Activated CD4-positive, CD25-positive, alpha-beta regulatory T cell (primary cell): Measurements from ENCODE around the gene NECAB2.
"Not testable (repeated sequence)": the region's sequence is repeated elsewhere in the genome, so short reads cannot be mapped to it uniquely, and the experiment has no call there.

Experiments
- DNase-seq, 4 experiments: peaks; one replicate each; lab custom pipeline; 2025; lab: John Stamatoyannopoulos, UW

The NECAB2 gene

DNA sequence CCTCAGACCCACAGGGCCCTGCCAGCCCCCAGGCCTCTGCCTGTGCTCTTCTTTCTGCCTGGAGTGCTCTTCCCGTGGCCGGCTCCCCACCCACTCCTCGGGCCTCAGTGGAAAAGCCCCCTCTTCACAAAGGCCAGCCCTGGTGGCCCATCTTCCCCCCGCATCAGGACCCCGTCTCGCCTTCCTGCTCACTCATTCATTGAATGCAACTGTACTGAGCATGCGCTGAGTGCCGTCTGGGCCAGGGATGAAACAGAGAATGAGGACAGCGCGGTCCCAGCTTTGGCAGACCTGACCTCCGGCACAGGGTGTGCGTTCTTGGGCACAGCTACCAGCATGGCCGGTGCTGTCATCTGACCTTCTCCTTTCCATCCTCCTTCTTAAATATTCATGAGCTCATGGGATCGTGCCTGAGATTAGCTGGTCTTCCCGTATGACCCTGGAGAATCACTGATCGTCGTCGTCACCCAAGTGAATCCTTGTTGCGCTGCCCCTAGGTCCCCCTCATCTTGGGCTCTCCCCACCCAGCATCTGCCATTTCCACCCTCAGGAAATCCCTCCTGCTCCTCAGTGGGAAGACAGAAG is 31.4 kb upstream of the NECAB2 start:
- no peak for DNase-seq

DNA sequence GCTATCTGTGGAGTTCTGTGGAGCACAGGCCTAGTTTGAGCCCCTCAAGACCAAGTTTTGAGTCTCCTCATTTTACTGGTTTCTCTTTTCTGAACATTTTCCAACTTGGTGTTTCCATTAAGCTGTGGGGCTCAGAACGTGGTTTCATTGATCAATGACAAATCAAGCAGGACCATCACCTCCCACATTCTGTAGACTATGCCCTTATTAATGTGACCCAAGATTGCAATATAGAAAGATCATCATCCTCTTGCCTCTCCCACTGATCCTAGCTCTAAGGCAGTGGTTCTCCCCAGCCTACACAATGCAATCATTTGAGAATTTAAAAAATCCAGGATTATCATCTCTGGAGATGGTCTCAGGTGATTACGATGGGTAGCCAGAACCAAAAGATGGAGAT is 30.8 kb upstream of the NECAB2 start:
- DNase-seq: no peak

DNA sequence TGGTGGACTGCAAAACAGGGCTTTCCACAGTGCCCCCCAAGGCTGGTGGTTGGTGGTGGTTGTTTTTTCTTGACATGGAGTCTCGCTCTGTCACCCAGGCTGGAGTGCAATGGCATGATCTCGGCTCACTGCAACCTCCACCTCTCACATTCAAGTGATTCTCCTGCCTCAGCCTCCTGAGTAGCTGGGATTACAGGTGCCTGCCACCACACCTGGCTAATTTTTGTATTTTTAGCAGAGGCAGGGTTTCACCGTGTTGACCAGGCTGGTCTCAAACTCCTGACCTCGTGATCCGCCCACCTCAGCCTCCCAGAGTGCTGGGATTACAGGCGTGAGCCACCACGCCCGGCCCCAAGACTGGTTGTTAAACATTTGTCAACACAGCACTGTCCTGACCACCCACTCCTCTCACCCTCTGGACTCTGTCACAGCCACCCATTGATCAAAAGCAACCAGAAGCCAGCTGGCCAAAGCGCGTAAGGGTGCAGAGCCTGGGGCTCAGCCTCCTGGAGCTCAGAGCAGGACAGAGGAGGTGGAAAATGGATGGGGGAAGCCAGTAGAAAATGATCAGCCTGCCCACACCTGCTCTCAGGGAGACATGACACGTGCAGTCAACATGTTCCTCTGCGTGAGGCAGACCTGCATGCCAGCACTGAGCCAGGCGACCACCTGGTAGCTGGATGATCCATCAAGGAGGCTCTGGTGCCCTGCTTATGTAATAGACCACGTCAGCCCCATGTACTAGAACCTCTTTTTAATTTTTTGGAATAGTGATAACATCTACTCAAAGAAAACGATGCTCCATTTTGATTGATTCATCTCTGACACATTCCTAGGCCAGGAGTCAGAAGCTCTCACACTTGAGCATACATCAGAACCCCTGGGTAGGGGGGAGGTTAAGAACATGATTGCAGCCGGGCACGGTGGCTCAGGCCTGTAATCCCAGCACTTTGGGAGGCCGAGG is 29.8 kb upstream of the NECAB2 start:
- DNase-seq: no peak

DNA sequence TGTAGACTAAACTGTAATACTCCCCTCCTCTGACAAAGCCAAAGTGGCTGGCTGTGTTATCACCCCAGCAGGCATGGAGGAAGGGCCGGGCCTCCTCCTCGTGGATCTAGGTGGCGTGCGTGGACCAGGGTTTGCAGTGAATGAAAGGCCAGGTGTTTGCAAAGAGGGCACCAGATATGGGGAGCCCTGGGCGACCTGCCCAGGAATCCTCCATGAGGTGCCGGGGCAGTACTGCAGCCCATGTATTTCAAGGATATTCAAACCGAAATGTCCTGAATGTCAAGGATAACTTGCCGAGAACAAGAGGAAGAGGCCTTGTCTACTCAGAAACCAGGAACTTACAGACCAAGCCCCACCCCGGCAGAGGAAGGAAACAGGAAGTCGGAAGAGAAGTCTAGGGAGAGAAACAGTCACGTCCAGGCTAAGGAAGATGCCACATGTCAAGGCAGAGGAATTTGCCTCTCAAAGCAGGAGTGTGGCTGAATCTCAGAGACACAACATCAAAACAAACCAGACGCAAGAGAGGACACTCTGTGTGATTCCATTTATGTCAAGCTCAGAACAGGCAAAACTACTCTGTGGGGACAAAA is 28.7 kb upstream of the NECAB2 start:
- DNase-seq: no peak

DNA sequence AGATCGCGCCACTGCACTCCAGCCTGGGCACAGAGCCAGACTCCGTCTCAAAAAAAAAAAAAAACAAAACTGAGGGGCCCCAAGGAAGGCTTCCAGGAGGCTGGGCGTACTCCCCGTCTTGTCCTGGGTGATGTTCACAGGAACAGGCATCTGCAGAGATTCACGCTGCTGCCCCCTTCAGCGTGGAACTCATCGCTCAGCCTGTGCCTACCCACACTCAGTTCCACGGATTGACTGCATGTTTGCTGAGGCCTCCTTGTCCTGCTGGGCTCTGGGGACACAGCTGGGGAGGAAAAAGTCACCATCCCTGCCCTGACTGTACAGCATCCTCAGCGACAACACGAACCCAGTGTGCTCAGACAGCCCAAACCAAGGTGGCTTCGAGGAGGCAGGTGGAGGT is 27.9 kb upstream of the NECAB2 start:
- no peak for DNase-seq

DNA sequence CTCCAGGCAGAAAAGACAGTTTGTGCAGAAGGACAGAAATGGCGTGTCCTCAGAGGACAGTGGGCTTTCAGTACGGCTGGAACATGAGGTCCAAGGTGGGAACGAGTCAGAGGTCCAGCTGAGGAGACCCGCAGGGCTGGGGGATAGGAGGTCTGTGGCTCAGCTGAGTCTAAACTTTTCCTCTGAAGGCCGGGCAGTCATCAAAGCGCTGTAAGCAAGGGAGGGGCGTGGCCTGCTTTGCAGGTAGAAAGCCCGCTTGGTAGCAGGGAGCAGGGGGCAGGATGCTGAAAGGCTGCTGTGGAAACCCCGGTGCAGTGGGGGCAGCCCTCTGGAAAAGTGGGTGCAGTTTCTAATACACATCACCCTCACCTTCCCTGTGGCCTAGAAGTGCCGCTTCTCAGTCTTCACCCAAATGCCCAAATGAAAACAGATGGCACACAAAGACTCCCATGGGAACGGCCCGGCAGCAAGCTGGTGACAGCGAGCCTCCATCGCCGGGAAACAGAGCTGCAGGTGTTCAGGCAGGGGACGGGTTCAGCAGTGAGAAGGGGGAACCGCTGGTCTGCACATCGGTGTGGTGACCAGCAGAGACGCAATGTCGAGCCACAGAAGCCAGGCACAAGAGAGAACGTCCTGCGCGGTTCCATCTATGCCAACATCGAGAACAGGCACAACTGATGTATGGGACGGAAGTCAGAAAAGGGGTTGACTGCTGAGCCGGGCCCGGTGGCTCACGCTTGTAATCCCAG is 27.2 kb upstream of the NECAB2 start:
- DNase-seq: no peak

DNA sequence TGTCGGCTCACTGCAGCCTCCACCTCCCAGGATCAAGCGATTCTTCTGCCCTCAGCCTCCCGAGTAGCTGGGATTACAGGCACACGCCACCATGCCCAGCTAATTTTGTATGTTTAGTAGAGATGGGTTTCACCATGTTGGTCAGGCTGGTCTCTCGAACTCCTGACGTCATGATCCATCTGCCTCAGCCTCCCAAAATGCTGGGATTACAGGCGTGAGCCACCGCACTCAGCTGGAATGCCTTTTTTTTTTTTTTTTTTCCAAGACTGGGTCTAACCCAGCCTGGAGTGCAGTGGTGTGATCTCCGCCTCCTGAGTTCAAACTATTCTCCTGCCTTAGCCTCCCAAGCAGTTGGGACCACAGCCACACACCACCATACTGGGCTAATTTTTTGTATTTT is 26.5 kb upstream of the NECAB2 start:
- DNase-seq: not testable (repeated sequence)

DNA sequence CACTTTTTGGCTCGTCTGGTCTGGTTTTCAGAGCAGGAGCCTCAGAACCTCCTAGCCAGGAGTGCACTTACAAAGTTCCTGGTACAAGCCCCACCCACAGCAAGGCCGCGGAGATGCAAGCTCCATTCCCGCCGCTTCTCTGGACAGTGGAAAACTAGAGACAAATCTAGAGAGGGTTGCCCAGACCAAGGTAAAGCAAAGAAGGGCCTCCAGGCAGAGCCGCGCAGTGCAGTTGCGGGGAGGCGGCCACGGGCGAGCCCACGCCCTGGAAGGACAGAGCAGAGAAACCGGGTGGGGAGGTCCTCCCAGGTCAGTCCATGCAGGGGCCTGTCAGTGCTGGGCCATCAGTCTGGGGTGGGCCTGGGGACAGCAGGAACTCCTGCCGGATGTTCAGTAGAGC is 26.0 kb upstream of the NECAB2 start:
- DNase-seq: no peak

DNA sequence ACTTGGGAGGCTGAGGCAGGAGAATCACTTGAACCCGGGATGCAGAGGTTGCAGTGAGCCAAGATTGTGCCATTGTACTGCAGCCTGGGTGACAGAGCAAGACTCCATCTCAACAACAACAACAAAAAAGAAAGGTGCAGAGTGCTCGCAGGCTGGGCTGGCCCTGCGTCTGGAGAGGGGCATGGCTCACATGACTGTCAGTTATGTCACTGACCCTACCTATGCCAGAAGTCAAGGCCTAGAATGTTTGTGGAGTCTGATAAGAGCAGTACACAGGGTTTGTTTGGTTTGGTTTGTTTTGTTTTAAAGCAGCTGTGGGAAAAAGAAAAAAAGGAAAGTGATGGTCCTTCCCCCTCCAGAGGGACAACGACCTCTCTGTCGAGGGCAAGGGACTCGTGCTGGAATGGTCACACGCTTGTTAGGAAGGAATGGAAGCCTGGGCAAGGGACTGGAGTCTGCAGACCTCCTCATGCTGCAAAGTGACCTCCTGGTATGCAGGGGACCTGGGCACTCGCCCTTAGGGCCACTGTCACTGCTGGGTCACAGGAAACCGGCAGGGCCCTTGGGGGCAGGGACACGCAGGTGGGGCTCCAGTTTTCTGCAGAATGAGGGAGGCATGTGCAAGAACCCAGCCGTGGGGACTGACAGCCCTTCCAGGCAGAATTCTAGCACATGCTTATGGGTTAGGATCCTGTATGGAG is 25.1 kb upstream of the NECAB2 start:
- no peak for DNase-seq

DNA sequence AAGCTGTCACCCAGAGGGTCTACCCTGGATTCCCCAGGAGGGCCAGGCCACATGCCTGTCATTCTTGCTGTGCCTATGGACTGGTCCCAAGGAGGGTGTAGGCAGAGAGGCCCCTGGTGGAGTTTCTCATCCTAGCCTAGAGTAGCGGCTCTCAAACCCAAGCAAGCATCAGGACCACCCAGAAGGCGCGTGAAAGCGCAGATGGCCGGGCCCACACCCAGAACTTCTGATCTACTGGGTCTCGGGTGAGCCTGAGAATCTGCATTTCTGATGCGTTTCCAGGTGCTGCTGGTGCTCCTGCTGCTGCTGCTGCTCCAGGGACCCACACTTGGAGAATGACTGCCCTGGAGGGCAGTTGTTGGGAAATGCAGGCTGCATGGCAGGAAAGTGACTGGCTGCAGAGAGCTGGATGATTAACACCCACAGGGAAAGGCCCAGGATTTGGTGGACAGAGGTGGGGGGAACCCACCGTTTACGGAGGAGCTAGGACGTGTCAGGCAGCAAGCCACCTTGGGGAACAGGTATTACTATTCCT is 24.5 kb upstream of the NECAB2 start:
- no peak for DNase-seq

DNA sequence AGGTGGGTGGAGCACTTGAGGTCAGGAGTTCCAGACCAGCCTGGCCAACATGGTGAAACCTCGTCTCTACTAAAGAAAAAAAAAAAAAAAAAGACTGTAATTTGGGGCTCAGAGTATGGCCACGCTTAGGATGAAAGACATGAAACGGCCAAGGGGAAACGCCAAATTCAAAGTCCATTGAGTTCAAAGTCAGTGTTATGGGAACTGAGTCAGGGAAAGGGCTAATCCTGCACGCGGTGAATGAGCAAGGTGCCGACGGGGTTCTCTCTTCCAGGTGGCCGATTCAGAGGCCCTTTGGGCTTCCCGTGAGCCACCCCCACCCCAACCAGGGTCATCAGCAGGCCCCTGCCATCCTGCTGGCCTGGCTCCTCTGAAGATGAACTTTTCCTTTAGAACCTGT is 22.5 kb upstream of the NECAB2 start:
- DNase-seq: no peak

DNA sequence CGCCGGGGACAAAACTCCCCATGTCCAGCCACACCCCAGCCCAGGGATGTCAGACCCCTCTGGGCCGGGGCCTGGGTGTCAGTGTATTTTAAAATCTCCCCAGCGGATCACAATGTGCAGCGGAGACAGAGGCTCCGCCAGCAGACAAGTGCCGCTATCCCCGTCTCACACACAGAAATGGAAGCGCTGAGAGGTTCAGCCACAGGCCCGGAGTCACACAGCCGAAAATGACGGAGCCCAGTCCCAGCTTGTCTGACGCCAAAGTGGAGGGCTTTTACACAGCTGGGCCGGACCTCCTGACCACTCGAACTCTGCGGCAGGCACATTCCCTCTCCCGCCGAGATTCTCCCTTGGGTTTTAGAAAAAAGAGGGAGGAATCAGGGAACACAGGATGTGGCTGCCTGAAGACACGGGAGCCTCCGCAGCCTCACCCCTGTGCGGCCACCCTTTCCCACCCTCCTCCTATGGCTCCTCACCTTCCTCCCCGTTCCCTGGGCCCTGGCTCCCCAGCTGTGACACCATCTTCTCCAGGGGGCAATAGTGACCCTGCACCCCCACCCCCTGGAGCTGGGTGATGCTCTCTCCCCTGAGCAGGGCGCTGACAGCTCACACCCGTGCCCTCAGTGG is 21.8 kb upstream of the NECAB2 start:
- no peak for DNase-seq

DNA sequence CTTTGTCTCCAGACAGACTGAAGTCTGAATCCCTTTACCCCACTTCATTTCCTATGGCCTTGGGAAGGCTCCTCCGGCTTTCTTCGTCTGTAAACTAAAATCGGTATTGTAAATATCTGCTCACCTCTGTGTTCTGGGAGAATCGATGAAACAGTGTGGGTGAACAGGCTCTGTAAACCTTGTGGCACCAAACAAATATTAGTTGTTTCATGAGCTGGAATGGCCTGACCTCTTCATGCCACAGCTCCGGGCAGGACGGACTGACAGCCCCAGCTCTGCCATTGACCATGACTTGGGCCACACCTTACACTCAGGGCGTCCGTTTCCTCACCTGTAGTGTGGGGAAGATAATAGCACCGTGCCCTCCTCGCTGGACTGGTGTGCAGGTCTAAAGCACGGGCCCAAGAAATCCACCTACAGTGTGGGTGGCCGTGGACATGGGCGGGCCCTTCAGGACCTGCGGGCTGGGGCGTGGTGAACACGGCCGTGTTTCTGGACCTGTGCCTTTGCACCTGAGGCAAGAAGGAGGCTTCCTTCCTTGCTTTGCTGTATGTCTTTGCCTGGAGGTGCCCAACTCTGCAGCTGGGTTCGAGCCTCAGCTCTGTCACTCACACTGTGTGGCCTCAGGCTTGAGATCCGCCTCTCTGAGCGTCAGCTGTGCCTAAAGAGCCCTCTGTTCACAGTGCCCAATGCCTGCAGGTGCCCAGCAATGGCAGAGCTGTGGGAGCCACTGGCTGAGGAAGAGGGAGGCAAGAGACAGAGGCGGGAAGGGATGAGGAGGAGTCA is 21.1 kb upstream of the NECAB2 start:
- no peak for DNase-seq

DNA sequence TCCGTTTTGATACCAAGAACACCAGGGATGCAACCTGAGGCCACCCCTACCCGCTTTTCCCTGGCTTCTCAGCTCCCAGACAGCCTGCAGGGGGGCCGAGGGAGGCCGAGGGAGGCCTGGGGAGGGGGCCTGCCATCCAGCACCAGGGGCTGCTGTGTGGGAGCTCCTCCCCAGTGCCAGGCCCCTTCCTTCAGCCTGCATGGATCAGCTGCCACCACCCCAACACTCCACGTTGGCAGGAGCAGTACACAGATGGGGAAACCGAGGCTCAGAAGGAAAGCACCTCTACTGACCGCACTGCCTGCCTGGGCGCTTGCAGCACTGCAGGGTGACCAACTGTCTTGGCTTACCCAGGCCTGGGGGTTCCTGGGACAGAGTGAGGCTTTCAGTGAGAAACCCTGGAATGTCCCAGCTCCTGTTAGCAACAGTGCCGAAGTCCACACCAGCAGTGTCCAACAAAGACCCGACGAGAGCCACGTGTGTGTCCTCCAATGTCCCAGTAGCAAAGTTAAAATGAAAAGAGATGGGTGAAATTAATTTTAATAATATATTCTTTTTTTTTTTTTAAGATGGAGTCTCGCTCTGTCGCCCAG is 20.3 kb upstream of the NECAB2 start:
- DNase-seq: no peak

DNA sequence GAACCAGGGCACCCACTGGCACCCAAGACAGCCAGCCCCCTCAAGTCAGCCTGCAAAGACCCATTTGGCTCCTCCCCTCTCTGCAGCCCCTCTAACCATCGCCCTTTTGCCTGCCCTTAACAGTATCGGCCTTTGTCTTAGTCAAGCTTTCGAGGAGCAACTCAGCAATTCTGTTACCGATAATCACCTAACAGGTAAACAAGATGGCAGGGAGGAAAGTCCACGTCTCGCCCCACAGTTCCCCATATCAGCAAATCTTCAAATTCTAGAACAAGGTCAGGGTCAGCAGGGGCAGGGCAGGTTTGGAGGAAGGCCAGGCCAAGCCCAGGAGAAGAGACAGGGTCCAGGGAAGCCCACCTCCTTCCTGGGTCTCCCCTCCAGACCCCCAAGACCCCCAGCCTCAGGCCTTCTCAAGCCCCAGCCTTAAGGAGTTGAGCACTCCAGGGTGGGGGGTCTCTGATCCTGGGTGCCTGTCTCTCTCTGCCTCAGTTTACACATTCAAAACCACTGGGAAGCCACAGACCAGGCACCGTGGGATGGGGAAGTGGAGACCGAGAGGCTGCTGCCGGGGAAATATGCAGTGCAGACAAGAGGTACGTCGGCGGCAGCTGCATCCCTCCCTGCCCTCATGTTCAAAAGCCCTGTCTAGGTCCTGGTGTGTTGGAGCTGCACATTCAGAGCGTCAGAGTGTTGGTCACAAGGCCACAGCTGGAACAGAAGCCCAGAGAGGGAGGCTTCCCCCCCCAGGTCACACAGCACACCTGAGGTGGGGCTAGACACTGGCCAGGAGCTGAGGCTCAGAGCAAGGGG is 18.9 kb upstream of the NECAB2 start:
- no peak for DNase-seq

DNA sequence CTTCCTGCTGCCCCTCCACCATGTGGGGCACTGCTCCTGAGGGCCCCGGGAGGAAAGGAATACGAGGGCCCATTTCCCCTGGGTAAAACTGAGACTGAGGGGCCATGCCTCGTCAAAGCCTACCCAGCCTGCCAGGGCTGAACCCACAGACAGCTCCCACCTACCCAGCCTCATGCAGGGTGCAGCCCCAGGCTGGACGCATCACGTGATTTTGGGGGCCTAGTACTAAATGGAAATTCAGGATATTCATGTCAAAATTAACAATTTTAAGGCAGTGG is 18.4 kb upstream of the NECAB2 start:
- no peak for DNase-seq

DNA sequence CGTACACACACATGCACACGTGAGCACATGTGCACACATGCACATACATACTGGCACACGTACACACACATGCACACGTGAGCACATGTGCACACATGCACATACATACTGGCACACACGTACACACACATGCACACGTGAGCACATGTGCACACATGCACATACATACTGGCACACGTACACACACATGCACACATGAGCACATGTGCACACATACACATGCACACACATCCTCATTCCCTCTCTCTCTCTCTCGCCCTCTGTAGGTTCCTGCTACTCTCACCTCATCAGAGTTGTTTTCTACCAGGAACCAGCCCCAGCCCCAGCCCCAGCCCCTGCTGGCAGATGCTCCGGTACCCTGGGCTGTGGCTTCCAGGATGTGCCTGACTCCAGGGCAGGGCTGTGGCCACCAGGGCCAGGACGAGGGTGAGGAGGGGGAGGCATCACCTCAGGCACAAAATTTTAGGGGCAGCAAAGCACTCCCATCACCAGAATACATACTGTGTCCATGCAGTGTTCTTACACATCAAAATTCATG is 17.1 kb upstream of the NECAB2 start:
- DNase-seq: not testable (repeated sequence)

DNA sequence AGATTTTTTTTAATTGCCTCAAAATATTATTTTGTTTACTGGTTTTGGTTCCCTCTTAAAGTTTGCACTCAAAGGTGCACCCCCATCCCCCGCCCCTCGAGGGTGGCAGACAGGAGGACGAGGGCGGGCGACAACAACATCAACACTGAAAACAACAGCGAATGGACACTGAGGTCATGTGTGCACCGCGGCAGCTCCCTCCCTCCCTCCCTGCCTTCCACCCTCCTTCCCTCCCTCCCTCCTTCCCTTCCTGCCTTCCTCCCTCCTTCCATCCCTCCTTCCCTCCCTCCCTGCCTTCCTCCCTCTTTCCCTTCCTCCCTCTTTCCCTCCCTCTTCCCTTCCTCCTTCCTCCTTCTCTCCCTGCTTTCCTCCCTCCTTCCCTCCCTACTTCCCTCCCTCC is 16.5 kb upstream of the NECAB2 start:
- no peak for DNase-seq

DNA sequence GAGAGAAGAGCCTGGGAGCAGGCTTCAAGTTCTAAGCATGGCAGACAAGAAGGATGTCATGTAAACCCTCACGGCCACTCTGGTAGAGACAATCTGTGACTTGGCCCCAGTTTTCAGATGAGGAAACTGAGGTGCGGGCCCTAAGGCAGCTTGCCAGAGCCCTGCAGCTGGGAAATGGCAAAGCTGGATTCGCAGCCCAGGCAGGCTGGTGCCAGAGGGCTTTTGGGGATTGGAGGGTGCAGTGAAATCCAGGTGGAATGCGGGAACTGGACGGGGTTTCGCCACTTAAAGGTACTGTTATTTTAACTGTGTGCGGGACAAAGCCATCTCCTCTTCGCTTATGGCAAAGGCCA is 15.5 kb upstream of the NECAB2 start:
- no peak for DNase-seq
